Globus pallidus (tissue), 1 donor: ENCODE results near the gene HOXD12.
A peak's percentile ranks its signal among the peaks of the same experiment; 100 is the strongest.

Source experiments
- DNase-seq: peaks from one replicate; pipeline ENCODE4 v3.0.0-alpha.2; 2015; ENCODE audit warnings: low spot score

HOXD12 gene

DNA sequence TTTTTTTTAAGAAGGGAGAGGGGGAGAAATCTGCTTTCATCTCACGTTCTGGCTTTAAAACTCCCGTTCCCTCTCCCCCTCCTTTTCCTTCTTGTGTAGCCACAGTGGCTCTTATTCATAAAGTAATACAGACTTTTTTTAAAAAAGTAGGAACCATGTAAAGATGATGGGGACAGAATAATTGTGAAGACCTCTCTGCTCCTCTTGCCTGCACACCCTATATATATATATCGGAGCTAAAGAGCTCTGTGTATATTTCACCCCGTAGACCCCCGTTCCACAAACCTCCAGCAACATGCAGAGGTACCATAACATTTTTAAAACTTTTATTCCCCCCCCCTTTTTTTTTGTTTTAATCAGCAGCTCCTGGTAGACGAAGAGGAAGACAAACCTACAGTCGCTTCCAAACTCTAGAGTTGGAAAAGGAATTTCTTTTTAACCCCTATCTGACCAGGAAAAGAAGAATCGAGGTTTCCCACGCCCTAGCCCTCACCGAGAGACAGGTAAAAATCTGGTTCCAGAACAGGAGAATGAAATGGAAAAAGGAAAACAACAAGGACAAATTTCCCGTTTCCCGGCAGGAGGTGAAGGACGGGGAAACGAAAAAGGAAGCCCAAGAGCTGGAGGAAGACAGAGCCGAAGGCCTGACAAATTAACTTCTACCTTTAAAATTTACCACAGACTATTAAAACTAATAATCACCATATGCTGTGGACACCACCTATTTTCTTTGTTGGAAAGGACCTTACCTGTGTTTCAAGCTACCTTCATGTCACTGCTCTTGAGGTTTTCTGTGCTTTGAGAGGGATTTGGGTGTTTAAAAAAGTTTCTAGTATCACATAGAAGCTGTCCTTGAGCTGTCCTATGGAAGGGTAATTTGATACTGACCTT is 31.6 kb downstream of the HOXD12 start:
- no peak for DNase-seq

DNA sequence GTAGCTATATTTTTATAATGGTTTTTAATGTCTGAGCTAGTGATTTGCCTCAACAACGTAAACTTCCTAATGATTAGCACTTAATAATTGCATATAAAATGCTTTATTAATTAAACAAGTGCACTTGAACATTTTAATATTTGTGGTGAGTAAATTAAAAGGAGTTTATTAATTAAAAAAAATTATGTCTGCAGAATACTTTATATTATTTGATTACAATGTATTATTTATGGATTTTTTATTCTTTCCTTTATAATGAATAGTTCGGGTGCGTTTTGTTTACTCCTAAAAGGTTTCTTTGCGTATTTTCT is 32.2 kb downstream of the HOXD12 start:
- no peak for DNase-seq

DNA sequence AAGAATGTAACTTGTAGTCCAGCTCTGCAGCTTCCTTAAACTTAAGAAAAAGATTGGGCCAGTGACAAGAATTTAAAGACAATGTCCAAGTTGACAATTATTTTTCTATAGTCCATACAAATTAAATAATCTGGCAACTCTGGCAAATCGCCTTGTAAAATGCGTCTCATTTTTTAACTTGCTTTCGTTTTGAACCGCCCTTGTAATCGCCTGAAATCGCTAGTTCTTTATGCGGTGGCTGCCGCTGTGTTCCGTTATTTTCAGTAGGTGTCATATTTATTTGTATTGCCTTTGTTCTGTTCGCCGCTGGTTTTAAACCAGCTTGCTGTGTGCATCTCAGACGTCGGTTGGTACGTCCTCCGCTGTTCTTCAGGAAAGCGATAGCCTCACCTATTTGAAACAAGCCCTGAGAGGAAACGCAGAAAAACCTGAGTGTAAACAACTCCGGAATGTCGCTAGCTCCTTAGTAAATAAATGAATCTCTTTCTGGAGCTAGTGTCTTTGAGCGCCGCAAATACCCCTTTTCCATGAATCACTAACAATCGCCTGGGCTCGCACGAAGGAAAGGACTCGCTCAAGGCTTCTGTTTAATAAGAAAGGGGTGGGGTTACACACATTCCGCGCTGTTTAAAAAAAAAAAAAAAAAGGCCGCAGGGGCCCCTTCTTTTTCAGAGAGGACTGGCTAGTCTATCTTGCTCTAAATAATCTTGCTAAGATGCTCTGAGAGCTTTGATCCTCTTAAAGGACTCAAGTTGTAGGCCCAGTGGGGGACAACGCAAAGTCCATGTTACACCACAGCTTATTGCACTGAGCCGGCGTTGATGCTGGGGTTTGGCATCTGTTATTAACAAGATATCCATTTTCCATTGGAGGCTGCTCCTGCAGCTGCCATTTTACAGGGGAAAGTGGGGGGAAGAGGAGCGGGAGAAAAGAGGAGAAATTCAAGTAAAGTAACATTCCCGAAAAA is 32.9 kb downstream of the HOXD12 start:
- no peak for DNase-seq

DNA sequence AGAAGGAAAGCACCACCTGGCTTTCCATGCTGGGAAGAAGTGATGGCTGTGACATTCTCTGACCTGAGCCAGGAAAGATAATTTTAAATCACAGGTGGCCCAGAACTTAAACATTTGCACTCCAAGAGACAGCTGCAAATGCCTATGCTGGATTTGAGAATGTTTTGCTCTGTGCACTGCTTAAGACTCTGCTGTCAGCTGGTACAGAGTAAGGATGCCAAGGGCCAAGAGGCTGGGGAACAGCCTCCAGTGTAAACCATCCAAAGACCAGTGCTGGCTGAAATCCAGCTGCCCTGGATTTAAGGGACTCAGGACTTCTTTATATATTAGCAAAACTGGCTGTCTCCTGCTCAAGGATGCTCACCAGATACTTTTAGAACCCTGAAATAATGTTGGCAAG is 33.8 kb downstream of the HOXD12 start:
- DNase-seq: no peak

DNA sequence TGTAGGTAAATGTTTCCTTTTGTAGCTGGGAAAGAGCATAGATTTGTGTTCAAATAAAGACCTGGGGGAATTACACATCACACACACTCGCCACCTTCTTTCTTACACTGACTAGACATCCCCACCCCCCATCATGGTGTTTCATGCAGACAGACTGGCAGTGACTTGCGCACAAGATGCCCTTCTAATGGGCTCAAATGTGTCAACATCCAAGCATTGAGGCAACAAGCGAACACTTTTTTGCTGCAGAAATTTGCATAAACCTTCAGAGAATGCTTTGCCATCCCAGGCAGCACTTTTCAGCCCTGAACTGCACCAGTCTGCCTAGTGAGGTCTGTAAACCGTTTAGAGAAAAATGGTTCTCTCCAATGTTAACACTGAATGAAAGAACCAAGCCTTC is 34.4 kb downstream of the HOXD12 start:
- no peak for DNase-seq

DNA sequence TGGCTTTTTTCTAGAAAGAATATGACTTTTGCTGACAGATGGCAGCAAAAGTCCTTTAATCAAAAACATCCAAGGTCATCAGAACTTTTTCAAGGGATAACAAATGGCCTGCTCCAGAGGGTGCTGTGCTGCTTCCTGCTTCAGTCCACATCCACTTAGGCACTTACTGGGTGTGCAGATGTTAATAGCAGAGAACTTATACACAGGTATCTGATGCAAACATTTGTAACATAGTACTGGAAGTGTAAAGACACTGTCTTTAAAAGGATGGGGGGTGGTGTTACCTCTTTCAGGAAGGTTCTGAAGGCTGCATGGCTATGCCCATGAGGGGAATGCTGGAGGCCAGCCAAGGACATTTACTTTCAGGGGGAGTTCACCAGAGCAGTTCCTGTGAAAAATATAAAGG is 35.4 kb downstream of the HOXD12 start:
- DNase-seq: no peak

DNA sequence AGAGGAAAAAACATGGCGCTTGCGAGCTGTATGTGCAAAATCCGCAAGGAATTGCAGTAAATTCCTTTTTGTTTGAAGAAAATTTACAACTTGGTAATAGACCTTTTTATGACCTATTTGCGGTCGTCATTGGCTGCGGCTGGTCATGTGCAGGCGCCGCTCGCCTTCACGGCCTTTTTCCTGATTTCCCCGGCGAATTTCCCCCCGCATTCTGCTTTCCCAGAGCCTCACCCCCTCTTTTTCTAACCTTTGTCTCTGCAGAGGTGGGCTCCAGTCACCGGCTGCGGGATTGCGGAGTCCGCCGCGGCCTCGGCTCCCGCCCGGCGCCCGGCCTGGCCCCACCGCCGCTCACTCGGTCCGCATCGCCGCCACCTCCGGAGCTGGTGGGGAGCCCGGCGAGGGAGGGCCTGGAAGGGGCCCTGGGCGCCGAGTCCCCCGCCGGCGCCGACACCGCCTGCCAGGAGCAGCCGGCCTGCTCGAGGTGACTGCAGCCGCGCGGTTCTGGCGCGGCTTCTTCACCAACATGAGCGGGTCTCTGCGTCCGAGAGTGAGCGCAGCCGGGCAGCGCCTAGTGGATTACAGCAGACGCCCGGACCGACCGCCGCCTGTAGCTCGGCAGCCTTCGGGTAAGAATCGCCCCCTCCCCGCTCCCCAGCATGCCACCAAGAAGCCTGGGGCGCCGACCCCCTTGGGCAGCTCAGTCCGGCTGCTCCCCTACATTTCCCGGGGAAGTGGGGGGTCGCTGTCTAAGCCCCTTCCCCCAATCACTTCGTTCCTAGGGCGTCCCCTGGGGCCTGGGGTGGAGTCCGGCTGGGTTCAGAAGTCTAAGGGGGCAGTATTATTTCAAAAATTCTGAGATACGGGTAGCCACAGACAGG is 37.0 kb downstream of the HOXD12 start:
- no peak for DNase-seq

DNA sequence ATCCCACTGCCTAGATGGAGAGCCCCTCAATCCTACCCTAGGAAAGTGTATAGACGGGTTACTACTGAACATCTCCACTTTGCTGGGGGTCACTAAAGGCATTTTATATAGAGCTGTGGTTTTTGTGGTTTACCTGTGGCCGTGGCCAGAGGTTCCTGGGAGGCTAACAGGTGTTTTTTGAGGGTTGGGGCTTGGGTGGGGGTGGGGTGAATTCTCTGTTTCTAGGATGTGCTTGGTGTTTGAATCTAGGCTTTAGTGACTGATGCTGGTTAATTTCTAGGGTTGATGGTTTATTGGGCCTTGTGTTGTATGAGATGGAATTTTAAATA is 37.6 kb downstream of the HOXD12 start:
- DNase-seq: no peak

DNA sequence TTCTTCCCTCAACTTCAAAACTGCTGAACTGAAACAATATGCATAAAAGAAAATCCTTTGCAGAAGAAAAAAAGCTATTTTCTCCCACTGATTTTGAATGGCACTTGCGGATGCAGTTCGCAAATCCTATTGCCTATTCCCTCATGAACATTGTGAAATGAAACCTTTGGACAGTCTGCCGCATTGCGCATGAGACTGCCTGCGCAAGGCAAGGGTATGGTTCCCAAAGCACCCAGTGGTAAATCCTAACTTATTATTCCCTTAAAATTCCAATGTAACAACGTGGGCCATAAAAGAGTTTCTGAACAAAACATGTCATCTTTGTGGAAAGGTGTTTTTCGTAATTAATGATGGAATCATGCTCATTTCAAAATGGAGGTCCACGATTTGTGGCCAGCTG is 38.3 kb downstream of the HOXD12 start:
- no peak for DNase-seq

DNA sequence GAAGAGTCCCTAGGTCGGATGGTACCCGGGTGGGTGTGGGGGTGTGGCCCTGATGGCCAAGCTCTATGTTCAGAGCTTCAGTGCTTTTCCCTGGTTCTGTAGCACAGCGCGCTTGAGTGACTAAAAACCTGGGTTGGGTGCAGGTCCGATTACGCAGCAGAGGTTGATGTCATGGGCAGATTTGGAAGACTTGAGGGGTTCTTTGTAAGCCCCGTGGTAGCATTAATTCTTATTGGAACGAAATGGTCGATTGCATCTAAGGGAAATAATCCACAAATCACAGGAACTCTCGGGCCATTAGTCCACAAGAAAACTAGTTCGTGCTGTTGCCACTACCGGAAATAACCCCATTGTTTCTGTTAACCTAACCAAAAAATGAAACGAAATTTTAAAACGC is 38.9 kb downstream of the HOXD12 start:
- DNase-seq: no peak

DNA sequence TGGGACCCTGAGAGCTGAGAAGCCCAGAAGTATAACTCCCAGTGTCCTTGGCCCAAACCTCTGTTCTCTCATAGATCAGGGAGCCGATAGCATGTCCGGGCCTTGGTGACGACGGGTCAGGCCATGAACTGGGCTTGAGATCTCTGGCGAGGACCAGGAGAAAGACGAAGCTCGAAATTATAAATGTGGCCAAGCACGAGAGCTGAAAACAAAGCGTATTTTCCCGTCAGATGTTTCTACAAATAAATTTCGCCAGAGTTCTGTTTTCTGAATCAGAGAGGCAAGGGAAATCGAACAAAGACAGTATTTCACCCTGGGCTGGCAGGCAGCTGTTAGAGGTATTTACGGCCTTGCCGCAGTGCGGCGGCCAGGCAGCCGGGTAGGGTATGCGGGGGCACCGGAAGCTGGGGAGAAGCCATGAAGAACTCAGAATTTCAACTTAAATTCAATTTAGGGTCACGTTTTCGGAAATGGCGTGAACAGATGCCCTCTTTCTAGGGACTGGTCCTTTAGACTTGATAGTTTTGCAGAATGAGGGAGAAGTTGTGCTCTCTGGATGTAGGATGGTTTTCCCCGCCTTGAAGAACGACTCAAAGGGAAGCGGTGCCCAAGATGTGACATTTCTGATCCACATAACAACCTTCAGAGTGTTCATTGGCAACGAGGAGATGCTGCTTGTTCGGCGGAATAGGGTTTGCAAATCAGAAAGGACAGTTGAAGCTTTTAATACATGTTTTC is 39.5 kb downstream of the HOXD12 start:
- DNase-seq: no peak

DNA sequence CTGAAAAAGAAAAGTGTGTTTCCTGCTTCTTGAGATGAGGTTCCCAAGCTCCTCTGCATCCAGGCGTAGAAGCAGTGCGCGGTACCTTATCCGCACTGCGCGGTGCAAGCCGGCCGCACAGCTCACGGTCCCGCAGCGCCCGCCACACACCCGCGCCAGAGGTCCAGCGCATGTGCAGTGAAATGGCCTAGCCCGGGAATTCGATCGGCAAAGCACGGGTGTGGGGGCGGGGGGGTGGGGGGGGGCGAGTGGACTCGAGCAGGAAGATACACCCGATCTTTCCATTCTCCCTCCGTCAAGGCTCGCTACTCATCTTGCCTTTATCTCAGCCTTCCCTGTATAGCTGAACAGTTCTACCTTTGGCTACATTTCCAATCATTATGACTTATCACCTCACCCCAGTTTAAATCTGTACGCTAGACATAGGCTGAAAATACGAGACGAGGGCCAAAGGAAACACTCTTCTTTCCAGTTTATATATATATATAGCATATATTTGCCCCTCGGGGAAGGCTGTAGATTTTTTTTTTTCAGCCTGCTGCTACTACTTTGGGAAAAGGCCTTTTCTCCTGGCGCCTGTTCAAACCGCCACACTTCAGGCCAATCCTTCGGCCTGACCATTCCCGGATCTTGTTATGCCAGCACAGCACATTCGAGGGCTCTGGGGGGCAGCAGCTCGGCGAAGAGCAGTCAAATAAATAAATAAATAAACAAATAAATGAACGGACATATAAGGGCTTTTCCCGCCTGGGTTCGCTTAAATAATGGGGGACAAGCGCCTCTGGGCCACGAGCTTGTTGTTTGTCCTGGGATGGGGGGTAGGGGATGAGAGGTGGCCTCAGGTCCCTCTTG is 40.3 kb downstream of the HOXD12 start:
- peak; percentile 11 for DNase-seq

DNA sequence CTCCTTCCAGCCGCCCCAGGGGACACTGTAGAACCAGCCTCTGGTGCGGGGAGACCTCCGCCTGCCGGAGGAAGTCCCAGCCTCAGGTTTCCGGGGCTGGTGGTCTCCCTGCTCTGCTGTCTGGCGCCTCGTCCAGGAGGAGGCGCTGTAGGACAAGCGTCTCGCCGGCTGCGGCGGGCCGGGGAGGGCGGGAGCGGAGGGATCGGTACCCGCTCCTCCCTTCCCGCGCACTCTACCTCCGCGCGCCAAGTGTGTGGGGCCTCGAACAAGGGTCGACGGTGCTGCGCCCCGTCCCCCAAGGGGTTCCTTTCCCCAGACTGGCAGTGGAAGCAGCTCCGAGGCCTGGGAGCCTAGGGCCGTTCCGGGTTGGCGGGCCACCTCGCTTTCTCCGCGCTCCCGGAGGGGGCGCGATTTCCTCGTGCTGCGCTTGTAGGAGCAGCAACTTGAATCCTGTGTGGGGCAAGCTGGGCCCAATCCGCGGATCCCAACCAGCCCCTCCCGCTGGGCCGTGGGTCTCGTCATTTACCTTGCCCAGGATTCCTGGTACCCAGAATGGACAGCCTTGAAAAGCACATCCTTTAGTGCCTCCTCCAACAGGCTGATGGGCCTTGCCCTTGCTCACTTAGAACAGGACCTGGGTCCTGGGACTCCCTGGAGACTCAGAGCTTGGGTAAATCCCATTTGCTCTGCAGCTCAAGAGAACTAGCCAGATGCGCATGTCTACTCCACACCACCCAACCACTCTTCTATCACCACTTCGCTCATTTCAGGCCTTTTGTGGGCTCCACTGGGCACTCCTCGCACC is 41.1 kb downstream of the HOXD12 start:
- peak; percentile 63 for DNase-seq

DNA sequence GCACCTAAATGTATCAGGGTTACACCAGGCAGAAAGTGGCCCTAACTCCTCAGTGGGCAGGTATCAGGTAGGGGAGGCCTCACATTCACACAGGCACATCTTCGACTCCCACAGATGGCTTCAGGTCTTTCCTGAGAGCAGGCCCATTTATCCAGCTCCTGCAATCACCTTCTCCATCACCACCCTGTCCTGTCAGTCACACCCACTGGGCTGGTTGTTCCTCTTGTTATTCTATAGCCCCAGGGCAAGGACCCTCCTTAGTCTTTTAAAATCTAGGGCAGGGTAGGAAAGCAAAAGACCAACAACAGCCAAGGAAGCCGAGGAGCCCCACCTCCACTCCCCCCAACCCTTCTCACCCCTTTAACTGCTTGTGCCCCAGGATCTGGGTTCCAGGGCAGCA is 42.7 kb downstream of the HOXD12 start:
- no peak for DNase-seq

DNA sequence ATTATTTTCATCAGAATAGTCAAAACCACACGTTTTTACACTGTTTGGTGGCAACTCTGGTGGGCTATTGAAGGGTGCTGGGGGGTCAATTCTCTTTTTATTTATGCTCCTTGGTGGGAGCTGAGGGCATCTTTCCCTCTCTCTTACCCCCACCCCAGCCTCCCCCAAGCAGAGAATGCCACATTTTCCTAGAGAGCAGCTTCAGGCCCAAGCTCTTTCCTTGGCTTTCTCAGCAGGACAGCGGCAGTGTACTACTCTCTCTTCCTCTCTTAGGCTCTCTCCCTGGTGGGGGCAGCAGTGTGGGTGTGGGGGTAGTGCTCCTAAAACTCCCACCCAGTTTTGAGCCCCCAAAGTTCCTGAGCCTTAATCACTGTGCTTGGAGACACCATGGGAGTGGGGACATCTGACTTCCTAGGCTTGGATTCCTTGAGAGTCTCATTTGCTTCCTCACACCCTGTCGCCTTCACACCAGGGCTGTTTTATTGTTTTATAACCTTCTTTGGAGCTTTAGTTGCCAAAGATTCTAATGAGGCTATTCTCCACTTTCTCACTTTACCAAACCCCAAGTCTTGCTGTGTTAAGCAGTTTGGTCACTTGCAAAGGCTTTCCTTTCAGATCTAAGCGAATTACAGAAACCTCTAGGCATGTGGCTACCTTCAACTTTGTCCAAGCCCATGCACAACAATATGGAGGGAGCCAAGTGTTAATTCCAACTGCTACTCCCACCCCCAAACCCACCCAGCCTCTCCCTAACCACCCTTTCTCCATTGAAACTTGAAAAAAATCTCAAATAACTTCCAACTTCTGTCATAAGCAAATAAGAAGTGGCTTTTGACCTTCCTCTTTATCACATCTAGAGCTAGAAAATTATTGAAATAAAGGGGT is 45.7 kb downstream of the HOXD12 start:
- DNase-seq: no peak

DNA sequence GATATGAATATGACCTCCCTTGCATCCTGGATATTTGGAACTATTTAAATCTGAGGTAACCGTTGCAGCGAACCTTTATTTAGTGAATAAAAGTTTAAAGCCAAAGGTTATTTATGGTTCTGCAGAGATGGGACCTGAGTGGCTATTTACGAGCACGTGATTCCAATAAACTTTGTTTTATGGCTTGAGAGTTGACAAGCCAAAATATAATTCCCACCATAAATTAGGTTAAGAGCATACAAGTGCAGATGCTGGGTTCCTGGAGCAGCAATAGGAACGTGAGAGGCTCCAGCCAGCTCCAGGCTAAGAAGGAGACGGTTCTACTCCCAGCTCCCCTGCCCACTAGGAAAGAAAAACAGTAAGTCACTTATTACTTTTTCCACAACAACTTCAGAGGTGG is 46.5 kb downstream of the HOXD12 start:
- no peak for DNase-seq

DNA sequence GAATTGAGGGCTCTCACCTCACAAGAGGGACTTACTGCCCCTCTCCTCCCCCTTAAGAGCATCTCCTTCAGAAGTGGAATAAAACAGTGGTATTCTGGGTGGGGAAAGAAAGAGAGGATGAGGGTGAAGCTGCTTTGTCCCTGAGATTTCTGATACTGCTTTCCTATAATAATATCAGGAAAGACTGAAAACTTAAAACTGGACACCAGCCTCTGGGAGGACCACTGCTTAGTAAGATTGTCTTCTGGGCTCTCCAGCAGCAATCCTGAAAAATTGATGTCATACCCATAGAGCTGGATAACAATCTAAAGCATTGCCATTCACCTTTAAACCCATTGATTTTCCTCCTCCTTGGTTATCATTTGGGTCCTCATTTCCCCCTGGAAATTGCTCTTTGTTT is 47.0 kb downstream of the HOXD12 start:
- DNase-seq: no peak

DNA sequence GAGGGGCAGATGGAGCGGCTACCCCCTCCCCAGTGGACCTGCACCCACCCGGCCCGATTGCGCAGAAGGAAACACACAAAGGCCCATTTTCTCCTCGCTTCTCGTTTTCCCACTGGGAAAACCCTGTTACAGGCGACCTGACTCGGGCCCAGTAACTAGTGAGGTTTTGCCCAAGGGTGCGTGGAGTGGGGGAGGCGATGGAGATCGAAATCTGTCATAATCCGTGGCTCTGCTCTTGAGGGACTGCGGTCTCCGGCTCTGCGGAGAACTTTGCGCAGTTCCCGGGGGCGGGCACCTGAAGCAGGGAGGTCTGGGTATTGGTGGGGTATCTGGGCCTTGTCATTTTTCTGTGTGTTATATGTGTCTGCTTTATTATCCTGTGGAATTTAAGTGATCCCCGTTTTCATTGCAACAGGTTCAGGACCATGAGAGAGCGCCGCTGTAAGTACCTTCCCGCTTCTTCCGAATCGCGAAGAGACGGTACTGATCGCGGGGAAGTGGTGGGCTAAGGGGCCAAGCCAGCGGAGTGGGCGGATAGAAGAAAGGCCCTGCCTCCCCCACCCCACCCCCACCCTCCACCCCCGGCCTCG is 47.7 kb downstream of the HOXD12 start:
- no peak for DNase-seq
